Measurements from ENCODE around the gene ANXA5.
"Not testable (repeated sequence)": the region's sequence is repeated elsewhere in the genome, so short reads cannot be mapped to it uniquely, and the experiment has no call there.

The ANXA5 gene

GRCh38 chr4:121679267-121679666 is 17.5 kb downstream of the ANXA5 start:
- DNase-seq (ENCODE audit: low read depth), result no peak

- no peak for DNase-seq (ENCODE audit: low read depth)
Measured at GRCh38 chr4:121677524-121677923, 19.3 kb downstream of the ANXA5 start.

- DNase-seq (ENCODE audit: low read depth), result no peak
Measured at GRCh38 chr4:121676345-121677075, 20.3 kb downstream of the ANXA5 start.

GRCh38 chr4:121675715-121676114 is 21.1 kb downstream of the ANXA5 start:
- DNase-seq (ENCODE audit: low read depth), result no peak

- no peak for DNase-seq (ENCODE audit: low read depth)
Measured at GRCh38 chr4:121674696-121675095, 22.1 kb downstream of the ANXA5 start.

GRCh38 chr4:121674191-121674590 is 22.6 kb downstream of the ANXA5 start:
- DNase-seq (ENCODE audit: low read depth), result no peak

GRCh38 chr4:121669163-121669550 is 27.6 kb downstream of the ANXA5 start:
- no peak for DNase-seq (ENCODE audit: low read depth)

- DNase-seq (ENCODE audit: low read depth), result no peak
Measured at GRCh38 chr4:121668368-121669162, 28.2 kb downstream of the ANXA5 start.

GRCh38 chr4:121666091-121666679 is 30.6 kb downstream of the ANXA5 start:
- no peak for DNase-seq (ENCODE audit: low read depth)

GRCh38 chr4:121665371-121665770 is 31.4 kb downstream of the ANXA5 start:
- no peak for DNase-seq (ENCODE audit: low read depth)

- DNase-seq (ENCODE audit: low read depth), result no peak
Measured at GRCh38 chr4:121662225-121662624, 34.6 kb downstream of the ANXA5 start.

- DNase-seq (ENCODE audit: low read depth), result not testable (repeated sequence)
Measured at GRCh38 chr4:121660175-121660933, 36.4 kb downstream of the ANXA5 start.

- DNase-seq (ENCODE audit: low read depth), result no peak
Measured at GRCh38 chr4:121658125-121658524, 38.7 kb downstream of the ANXA5 start.

GRCh38 chr4:121656269-121656641 is 40.5 kb downstream of the ANXA5 start:
- no peak for DNase-seq (ENCODE audit: low read depth)

GRCh38 chr4:121655320-121656268 is 41.2 kb downstream of the ANXA5 start:
- no peak for DNase-seq (ENCODE audit: low read depth)

GRCh38 chr4:121654738-121655137 is 42.0 kb downstream of the ANXA5 start:
- DNase-seq (ENCODE audit: low read depth), result no peak

- no peak for DNase-seq (ENCODE audit: low read depth)
Measured at GRCh38 chr4:121653986-121654385, 42.8 kb downstream of the ANXA5 start.

GRCh38 chr4:121653214-121653613 is 43.6 kb downstream of the ANXA5 start:
- DNase-seq (ENCODE audit: low read depth), result no peak

- no peak for DNase-seq (ENCODE audit: low read depth)
Measured at GRCh38 chr4:121651597-121651996, 45.2 kb downstream of the ANXA5 start.

GRCh38 chr4:121650741-121651140 is 46.0 kb downstream of the ANXA5 start:
- DNase-seq (ENCODE audit: low read depth), result no peak

- DNase-seq (ENCODE audit: low read depth), result no peak
Measured at GRCh38 chr4:121648516-121648915, 48.3 kb downstream of the ANXA5 start.

All from activated gamma-delta T cell treated with anti-CD3 and anti-CD28 coated beads, Interleukin-2, amount 50 U/mL, for 16 hours (primary cell).